Hepatocyte (in vitro differentiated cells): ENCODE data around the gene MYH11. TPM values are rescaled to one million over a fixed set of nuclear protein-coding genes. Genes with fewer than 3 reads are reported as not detected.

ENCODE experiments used
- DNase-seq: peaks from one replicate; pipeline ENCODE4 v3.0.0-alpha.2; 2016; ENCODE audit warnings: low spot score
- H2AFZ ChIP-seq: fragments of 200-600 bp; sonication (generic); 2 replicates; pipeline ENCODE4 v1.6.0; 2016; ENCODE audit warnings: antibody characterized with exemption, mild to moderate bottlenecking
- H3K27ac ChIP-seq: fragments of 200-600 bp; sonication (generic); 2 replicates; pipeline ENCODE4 v1.5.1; 2016; ENCODE audit warnings: mild to moderate bottlenecking
- H3K27me3 ChIP-seq: fragments of 200-600 bp; sonication (generic); 2 replicates; pipeline ENCODE4 v1.6.1; 2016
- H3K36me3 ChIP-seq: fragments of 200-600 bp; sonication (generic); replicated peaks from 2 replicates; pipeline ENCODE4 v1.5.1; 2016; ENCODE audit warnings: low read depth; ENCODE audit not compliant: insufficient read depth
- H3K4me1 ChIP-seq: fragments of 200-600 bp; sonication (generic); 2 replicates; pipeline ENCODE4 v1.5.1; 2016; ENCODE audit warnings: mild to moderate bottlenecking, moderate library complexity; ENCODE audit not compliant: insufficient read depth
- H3K4me2 ChIP-seq: fragments of 200-600 bp; sonication (generic); 2 replicates; pipeline ENCODE4 v1.6.0; 2016
- H3K4me3 ChIP-seq: fragments of 200-600 bp; sonication (generic); 2 replicates; pipeline ENCODE4 v1.5.1; 2016; ENCODE audit warnings: mild to moderate bottlenecking
- H3K79me2 ChIP-seq: fragments of 200-600 bp; sonication (generic); 2 replicates; pipeline ENCODE4 v1.6.0; 2017; ENCODE audit warnings: mild to moderate bottlenecking
- H3K9me2 ChIP-seq: fragments of 200-600 bp; sonication (generic); replicated peaks from 2 replicates; pipeline ENCODE4 v1.6.0; 2017; ENCODE audit warnings: mild to moderate bottlenecking; ENCODE audit not compliant: insufficient read depth
- H3K9me3 ChIP-seq: fragments of 200-600 bp; sonication (generic); 2 replicates; pipeline ENCODE4 v1.5.1; 2016; ENCODE audit warnings: low read depth, mild to moderate bottlenecking
- H4K20me1 ChIP-seq: fragments of 200-600 bp; sonication (generic); 2 replicates; pipeline ENCODE4 v1.6.0; 2016; ENCODE audit warnings: mild to moderate bottlenecking; ENCODE audit not compliant: insufficient read depth, poor library complexity, severe bottlenecking
- CTCF ChIP-seq: fragments of 200-600 bp; sonication (generic); IDR thresholded peaks from 2 replicates; pipeline ENCODE4 v1.5.1; 2016; ENCODE audit warnings: antibody characterized with exemption, mild to moderate bottlenecking; ENCODE audit not compliant: poor library complexity
- EZH2 ChIP-seq: fragments of 200-600 bp; sonication (generic); IDR thresholded peaks from 2 replicates; pipeline ENCODE4 v1.6.1; 2016; ENCODE audit warnings: antibody characterized with exemption, mild to moderate bottlenecking, borderline replicate concordance
- EZH2phosphoT487 ChIP-seq: fragments of 200-600 bp; sonication (generic); IDR thresholded peaks from one replicate; pipeline ENCODE4 v1.6.1; 2018; ENCODE audit warnings: antibody characterized with exemption, mild to moderate bottlenecking, low read depth, moderate library complexity; ENCODE audit not compliant: unreplicated experiment, severe bottlenecking
- WGBS: methylation state at CpG from one replicate; pipeline ENCODE4 v1.1.6; 2016; ENCODE audit warnings: low lambda C conversion rate; ENCODE audit errors: missing lambda C conversion rate; 5-methylcytosine and 5-hydroxymethylcytosine counted together
- polyA plus RNA-seq: library from polyadenylated mRNA; unstranded; fragments of >200 nt; fragmentation: Nextera tagmentation; extraction: Ambion mirVana; gene quantifications from 2 replicates; pipeline ENCODE4 v1.2.1, GENCODE V29; 2016
- total RNA-seq: library from RNA; depleted of rRNA; stranded (reverse); fragments of >200 nt; gene quantifications from 2 replicates; pipeline ENCODE4 v1.2.3, GENCODE V29; 2014

The MYH11 gene
- total and polyA plus RNA-seq, 2 experiments from 2014 or later = 0.59 to 5.9 TPM

- Histone ChIP-seq H3K79me2 (no peaks in the 10 kb centered on the region), H3K4me1 (no peaks in the 10 kb centered on the region), H3K27ac (no peak overlapping the region), H3K9me3 (no peaks in the 10 kb centered on the region), H3K4me3 (no peak overlapping the region), H2AFZ (no peak overlapping the region), H4K20me1 (no peaks in the 10 kb centered on the region), H3K9me2 (no peaks in the 10 kb centered on the region), H3K4me2 (no peak overlapping the region), H3K36me3 (no peaks in the 10 kb centered on the region), H3K27me3 (no peaks in the 10 kb centered on the region)
- TF ChIP-seq EZH2phosphoT487 (no peak), EZH2 (no peak), CTCF (no peak)
- WGBS = 95% methylated on average over 23 of the region's 23 CpGs
- DNase-seq = no peak
These were observed 140.0 kb downstream of the MYH11 start for GRCh38 chr16:15716694-15717447.

- no peaks in the 10 kb centered on the region for H3K79me2 ChIP-seq
- H3K9me3 ChIP-seq = no peaks in the 10 kb centered on the region
- H4K20me1 ChIP-seq = no peaks in the 10 kb centered on the region
- H3K9me2 ChIP-seq = no peaks in the 10 kb centered on the region
- no peaks in the 10 kb centered on the region for H3K27me3 ChIP-seq
- no peak overlapping the region for H3K4me2 ChIP-seq
- H3K4me3 ChIP-seq = no peak overlapping the region
- DNase-seq = no peak
- 98% methylated on average over 5 of the region's 5 CpGs for WGBS
- no peak for TF ChIP-seq EZH2phosphoT487
- no peak for TF ChIP-seq EZH2
- TF ChIP-seq CTCF = no peak
- H3K36me3 ChIP-seq = no peaks in the 10 kb centered on the region
- no peak overlapping the region for H3K27ac ChIP-seq
- no peaks in the 10 kb centered on the region for H3K4me1 ChIP-seq
- H2AFZ ChIP-seq = no peak overlapping the region
These were observed 141.6 kb downstream of the MYH11 start for GRCh38 chr16:15715221-15715620.

GRCh38 chr16:15714393-15715172 lies 142.2 kb downstream of the MYH11 start:
- Histone ChIP-seq H2AFZ (no peak overlapping the region), H3K4me3 (no peak overlapping the region), H4K20me1 (no peaks in the 10 kb centered on the region), H3K79me2 (no peaks in the 10 kb centered on the region), H3K4me2 (no peak overlapping the region), H3K36me3 (no peaks in the 10 kb centered on the region), H3K27me3 (no peaks in the 10 kb centered on the region), H3K4me1 (no peaks in the 10 kb centered on the region), H3K9me3 (no peaks in the 10 kb centered on the region), H3K27ac (no peak overlapping the region), H3K9me2 (no peaks in the 10 kb centered on the region)
- no peak for TF ChIP-seq CTCF
- TF ChIP-seq EZH2 = no peak
- TF ChIP-seq EZH2phosphoT487 = no peak
- WGBS = 87% methylated on average over 24 of the region's 29 CpGs
- DNase-seq = no peak
